Smooth muscle cell of the brain vasculature (primary cell): ENCODE results near the gene FAM47B.

Experiments
- DNase-seq: peaks from one replicate; pipeline ENCODE4 v3.0.0-alpha.2; 2012; ENCODE audit warnings: low read depth, low spot score

FAM47B gene

DNA sequence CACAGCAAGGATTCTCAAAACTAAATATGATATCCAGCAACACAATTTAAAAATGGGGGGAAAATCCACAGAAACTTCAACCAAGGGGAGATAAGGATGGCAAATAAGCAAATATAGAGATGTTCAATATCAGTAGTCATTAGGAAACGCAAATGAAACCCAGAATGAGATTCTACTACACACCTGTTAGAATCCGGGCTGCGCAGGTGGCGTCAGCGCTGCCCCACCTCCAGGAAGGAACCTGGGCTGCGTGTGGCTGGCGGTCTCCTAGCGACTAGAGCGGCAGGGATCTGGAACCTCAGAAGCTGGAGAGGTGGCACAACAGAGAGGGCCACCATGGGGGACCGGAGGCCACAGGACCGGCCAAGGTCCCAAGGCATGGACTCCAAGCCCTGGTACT lies at the start of gene FAM47B:
Gene FAM47B (plus strand): TSS at position 301 of the 400 bp plus-strand sequence. CDS start 36 bp downstream, at position 337.
- no peak for DNase-seq

DNA sequence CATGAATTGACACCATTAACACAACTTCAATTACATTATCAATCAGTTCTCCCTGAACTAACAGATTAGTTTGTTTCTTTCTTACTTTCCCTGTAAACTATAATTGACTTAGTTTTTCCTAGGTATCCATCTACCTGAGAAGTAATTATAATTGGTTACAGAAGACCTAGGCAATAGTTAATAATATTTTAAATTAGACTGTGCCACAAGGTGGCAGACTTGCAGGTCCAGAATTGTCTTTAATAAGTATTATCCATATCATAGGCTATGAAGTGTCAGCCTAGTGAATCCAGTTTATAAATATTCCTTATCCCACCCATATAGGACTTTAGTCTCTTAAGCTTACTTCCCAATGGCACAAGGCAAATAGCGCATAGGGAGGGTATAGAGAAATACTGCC lies 48.9 kb upstream of the FAM47B start:
- DNase-seq: no peak

DNA sequence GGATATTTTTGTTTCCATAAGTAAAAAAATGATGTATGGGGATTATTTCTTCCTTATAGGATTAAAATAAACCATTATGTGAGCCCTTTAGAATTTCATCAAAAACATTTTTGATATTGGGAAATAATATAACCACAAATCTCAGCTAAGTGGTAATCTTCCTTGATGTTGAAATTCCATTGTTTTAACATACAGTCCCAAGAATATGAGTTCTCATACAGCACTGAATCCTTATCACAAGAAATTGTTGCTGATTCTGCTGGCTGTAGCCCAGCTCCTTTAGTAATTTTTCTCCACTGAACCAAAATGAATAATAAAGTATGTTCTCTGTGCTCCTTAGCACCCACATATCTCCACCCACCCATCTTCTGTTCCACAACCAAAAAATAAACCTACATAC lies 41.9 kb upstream of the FAM47B start:
- DNase-seq: no peak

DNA sequence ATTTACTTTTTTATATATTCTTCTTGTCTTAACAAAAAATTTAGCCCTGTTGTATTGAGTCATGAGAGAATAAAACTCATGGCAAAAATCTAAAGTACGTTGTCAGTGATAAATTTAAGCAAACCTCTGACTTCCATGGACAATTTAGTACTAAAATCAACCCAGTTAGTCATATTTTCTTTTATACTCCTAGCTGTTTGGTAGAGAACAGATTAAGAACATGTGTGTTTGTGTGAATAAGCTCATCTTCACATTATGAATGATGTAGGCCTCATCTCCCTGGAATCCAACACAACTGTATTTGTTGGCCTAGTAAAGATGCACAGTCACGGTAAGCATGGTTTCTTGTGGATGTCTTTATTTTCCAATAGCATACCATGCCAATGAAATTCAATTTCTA lies 40.8 kb upstream of the FAM47B start:
- no peak for DNase-seq

DNA sequence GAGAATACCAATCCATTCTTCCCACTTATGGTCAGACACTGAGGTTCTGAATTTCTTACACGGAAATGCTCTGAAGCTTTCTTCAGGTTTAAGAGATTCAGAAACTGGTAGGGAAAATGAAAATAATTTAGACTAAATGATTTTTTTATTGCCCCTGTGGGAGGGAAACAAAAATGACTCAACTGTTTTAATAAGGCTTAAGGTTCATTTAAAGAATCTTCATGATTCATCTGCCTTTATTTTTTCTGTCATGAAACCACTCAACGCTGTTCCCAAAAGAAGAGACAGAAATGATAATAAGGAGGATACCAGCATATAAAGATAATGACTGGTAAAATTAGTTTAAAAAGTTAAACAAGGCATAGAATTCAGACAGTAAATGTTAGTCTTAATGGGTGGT lies 39.3 kb upstream of the FAM47B start:
- DNase-seq: no peak

DNA sequence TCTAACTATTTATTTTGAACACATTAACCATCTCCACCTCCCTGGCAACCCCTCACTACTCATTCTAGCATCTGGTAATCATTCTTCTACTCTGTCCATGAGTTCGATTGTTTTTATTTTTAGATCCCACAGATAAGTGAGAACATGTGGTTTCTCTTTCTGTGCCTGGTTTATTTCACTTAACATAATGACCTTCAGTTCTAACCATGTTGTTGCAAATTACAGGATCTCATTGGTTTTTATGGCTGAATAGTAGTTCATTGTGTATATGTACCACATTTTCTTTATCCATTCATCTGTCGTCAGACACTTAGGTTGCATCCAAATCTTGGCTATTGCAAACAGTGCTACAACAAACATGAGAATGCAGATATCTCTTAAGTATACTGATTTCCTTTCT lies 33.4 kb upstream of the FAM47B start:
- DNase-seq: no peak

DNA sequence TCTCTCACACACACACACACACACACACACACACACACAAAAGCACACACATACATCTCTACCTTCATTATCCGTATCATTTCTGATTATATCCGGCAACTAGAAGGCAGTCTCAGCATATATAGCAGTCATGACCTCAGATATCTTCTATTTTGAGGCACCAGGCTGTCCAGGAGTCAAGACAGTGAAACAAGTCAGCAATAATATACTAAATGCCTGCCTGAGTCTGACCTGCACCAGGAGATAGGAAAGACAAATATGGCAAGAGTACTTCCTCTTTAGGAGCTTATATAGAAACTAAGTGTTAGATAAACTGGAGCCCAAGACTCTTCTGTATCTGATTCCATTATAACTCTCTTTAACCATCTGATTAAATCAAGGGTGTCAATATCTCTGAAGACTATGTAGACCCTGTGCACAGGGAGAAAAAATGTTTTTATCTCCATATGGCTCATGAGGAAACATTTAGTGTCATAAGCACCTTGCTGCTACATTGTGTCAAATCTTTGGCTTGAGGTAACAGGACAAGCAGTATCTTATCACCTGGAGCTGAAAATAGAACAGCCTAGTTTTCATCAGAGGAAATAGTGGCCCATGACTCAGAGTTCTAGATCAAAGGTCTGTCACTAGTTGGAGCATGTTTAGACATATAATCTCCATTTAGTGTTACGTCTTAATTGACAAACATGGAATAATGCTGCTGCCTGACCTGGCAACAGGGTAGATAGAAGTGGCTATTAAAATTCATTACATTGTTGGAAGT lies 27.0 kb upstream of the FAM47B start:
- no peak for DNase-seq

DNA sequence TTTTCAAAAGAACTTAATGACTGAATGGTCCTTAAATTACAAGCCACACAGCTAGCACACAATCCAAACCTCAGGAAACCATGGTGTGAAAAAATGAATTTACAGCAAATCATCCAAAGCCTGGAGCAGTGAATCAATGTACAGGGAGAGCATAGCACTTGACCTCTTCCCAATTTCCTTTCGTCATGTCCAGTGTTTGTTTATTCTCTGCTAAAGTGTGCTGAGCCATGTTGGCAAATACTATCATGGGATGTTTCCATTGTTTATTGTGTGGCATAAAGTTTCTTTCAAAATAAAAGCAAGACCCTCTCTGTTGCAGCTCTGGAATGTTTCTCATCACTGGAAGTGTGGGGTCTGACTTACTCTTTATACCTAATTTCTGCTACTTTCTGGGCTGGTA lies 25.4 kb upstream of the FAM47B start:
- DNase-seq: no peak

DNA sequence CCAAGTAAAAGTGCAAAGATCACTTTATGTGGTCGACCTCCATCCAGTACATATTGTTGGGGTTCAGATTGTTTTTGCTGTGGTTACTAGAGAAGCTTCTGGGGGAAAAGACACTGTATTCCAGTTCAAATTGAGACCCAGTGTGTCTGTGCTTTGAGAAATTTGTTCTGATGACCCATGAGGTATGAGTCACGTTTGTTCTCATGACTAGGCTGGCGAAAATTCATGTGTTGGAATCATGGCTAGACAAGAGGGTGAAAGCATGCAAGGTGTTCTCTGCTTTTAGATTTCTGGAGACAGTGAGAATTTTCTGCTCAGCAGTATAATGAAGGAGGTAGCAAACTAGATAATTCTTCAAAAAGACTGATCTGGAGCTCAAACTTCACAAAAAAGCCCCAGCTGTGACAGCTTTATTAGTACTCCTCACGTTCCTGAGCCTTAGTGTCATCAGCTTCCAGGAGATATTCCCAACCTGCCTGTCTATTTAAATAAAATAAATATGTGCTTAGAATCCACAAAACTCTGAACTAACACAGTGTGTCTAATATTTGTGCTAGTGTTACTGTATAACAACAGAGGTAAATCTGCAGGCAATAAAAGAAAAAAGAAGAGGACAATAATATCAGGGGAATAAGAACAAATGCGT lies 24.4 kb upstream of the FAM47B start:
- no peak for DNase-seq

DNA sequence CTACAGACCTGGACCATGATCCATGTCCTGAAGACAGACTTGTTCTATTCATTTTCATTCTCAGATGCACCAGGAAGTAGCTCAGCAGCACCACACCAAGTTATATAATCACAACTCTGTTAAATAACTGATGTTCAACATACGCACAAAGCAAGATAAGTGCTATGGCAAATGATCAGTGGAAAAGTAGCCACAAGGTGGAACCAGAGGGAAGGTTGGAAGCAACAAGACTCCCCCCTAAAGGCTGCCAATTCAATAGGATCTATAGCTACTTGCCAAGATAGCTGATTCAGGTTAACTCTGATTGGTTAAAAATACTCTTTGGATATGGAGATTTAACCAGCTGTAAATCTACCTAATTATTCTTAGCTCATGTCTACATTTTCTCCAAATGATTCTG lies 23.7 kb upstream of the FAM47B start:
- DNase-seq: peak; percentile 31

DNA sequence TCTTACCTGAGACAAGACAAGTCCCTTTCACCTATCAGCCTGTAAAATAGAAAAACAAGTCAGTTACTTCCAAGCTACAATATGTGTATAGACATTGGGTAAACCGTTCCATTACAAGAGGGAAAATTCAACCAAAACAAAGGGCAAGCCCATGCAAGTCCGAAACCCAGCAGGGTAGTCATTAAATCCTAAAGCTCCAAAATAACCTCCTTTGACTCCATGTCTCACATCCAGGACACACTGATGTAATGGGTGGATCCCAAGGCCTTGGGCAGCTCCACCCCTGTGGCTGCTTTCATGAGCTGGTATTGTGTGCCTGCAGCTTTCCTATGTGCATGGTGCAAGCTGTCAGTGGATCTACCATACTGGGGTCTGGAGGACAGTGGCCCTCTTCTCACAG lies 14.7 kb upstream of the FAM47B start:
- DNase-seq: no peak

DNA sequence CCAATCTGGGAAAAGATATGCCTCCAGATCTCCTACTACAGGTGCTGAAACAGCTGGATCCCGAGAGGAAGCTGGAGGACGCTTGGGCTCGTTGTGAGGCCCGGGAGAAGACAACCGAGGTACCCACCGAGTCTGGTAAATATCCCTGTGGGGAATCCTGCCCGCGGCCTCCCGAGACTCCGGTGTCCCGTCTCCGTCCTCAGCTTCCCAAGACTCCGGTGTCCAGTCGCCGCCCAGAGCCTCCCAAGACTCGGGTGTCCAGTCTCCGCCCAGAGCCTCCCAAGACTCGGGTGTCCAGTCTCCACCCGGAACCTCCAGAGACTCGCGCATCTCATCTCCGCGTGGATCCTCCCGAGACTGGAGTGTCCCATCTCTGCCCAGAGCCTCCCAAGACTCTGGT lies 639 bp downstream of the FAM47B start:
- DNase-seq: no peak

DNA sequence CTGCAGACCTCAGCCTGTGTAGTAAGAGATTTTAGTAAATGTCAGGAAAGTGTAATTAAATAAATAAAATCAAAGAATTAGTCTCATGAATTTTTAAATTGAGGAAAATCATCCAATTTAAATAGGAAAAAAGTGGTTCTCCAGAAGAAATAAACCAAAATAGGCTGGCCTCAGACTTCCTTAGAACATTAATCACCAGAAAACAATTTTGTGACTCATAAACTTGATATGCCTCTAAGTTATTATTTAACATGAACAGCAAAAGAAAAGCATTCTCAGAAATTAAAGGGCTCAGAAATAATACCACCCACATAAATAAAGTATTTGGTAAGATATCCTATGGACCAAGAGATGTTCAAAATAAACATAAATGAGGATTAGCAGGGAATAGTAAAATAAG lies 14.3 kb downstream of the FAM47B start:
- no peak for DNase-seq

DNA sequence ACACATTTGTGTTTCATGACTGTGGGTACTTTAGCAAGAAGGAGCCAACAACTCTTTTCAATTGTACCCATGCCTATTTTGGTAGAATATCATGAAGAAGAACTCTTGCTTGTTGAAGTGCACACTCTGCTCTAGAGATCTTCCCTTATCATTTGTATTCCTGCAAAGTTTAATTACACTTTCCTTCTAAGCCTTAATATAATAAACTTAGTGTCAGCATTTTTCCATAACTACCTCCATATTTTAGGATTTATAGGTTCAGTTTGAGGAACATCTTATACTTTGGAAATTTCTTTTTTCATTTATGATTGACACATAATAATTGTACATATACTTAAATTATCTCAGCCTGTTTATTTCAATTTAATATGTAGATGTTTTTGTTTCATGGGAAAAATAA lies 19.1 kb downstream of the FAM47B start:
- DNase-seq: no peak

DNA sequence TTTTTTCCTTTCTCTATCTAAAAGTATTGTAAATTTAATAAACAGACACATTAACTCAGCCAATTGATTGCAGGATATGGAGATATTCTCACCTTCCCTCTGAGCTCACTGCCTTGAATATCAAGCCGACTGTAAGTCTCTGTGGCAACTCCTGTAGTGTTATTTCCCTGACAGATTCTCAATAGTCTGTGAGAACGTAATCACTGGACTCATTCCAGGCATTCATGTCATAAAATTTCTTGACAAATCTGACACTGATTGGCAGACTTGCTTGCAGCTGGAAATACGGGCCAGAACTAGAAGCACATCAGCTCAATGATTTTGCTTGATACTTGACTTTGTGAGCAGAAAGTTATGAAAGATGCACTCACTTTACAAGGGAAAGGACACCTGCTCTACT lies 29.6 kb downstream of the FAM47B start:
- DNase-seq: no peak

DNA sequence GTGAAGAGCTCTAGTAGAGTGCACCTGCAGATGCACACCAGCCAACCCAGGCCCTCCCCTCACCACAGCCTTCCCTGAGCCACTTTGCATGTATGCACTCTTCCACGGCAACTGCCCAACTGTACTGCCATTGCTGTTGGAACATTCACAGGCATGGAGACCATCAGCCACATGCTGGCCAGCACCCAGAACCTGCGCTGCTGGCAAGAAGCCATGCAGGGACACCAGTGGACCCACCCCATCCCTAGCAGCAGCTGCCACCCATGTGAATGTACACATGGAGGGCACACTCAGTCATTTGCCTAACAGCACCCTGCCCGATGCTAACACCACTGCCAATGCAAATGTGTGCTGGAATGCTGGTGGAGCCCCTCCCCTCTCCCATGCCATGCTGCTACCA lies 35.6 kb downstream of the FAM47B start:
- no peak for DNase-seq

DNA sequence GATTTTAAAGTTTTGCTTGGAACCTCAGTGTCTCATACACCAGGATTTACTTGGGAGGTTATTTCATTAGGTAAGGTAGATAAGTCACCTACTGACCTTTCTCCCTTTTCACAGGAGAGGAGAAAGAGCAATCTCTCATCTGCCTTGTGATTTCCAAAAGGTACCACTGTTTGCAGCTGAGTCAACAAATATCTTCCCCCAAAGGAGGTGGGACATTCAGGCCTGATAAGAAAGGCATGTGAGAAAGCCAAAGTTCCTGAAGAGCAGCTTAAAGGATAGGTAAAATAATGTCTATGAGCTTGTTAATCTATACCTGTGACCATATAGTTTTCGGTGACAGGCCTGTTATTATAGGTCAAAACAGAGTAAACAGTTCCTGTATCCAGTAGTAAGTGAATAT lies 45.0 kb downstream of the FAM47B start:
- DNase-seq: no peak
